DMS 273 (cell line): Measurements from ENCODE around the gene ANOS1.
A peak's percentile ranks its signal among the peaks of the same experiment; 100 is the strongest.
"Not testable (repeated sequence)": the region's sequence is repeated elsewhere in the genome, so short reads cannot be mapped to it uniquely, and the experiment has no call there.

Source experiments
- DNase-seq: peaks from one replicate; lab custom pipeline; 2025; ENCODE audit not compliant: unreplicated experiment; lab: John Stamatoyannopoulos, UW

The ANOS1 gene, protein sequence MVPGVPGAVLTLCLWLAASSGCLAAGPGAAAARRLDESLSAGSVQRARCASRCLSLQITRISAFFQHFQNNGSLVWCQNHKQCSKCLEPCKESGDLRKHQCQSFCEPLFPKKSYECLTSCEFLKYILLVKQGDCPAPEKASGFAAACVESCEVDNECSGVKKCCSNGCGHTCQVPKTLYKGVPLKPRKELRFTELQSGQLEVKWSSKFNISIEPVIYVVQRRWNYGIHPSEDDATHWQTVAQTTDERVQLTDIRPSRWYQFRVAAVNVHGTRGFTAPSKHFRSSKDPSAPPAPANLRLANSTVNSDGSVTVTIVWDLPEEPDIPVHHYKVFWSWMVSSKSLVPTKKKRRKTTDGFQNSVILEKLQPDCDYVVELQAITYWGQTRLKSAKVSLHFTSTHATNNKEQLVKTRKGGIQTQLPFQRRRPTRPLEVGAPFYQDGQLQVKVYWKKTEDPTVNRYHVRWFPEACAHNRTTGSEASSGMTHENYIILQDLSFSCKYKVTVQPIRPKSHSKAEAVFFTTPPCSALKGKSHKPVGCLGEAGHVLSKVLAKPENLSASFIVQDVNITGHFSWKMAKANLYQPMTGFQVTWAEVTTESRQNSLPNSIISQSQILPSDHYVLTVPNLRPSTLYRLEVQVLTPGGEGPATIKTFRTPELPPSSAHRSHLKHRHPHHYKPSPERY

GRCh38 chrX:8731559-8732395 is at the start of gene ANOS1:
Gene ANOS1 (minus strand): TSS chrX:8732137. CDS start chrX:8732036, 101 bp downstream.
- peak; percentile 89 for DNase-seq

DNA sequence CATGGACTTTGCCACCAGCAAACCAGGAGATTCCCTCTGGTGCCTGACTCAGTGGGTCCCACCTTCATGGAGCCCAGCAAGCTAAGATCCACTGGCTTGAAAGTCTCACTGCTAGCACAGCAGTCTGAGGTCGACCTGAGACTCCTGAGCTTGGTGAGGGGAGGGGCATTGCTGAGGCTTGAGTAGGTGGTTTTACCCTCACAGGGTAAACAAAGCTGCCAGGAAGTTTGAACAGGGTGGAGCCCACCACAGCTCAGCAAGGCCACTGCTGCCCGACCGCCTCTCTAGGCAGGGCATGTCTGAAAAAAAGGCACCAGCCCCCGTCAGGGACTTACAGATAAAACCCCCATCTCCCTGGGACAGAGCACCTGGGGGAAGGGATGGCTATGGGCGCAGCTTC is 41.2 kb upstream of the ANOS1 start:
- no peak for DNase-seq

- no peak for DNase-seq
Observed at GRCh38 chrX:8760021-8760420, 28.1 kb upstream of the ANOS1 start.

- DNase-seq = not testable (repeated sequence)
Observed at GRCh38 chrX:8758706-8759105, 26.8 kb upstream of the ANOS1 start.

DNA sequence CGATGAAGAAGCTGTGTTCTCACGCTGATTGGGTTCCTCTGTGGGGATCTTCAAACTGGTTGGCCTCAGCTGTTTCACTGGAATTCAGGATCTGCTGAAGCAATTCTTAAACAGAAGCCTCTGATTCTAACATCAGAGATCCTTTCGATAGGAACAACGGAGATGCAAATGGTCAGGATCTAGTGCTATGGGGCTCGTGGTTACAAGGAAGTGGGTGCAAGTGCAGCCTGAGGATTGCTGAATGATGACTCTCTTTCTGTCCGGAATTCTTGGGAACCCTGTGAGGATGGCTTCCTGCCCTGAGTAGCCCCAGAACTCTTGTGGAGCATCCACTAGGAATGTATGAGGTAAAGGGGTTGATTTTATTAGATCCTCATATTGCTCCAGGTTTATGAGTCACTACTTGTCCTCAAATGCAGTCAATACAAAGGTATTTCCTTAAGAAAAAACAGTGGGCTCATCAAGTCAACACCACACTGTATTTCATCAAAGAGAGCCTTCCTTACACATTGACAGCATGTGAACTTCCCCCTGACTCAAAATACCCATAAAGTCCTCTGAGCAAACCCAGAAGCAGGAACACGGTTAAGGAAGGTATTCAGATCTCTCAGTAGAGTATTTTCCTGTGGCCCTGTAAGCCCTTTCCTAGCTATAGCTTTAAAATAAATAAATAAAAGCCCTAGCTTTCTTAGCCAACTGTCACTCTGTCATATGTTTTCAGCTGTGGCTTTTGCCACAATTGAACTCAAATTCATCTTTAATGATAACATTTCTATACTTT is 25.9 kb upstream of the ANOS1 start:
- not testable (repeated sequence) for DNase-seq

DNA sequence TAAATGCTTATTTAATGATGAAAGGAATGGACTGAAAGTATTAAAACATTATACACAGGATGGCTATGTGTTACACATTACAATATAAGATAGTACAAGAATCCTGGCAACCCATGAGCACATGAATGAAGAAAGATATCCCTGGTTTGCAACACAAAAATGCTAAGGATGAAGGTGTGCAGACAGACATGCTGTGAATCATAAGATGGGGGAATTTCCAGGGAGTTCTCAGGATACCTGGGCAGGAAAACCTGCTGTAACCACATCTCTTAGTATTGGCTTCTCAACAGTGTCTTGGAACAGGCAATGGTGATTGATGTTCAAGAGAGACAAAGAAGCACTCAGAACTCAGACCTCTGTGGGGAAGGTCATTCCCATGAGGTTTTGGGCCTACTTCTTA is 23.9 kb upstream of the ANOS1 start:
- DNase-seq = no peak

DNA sequence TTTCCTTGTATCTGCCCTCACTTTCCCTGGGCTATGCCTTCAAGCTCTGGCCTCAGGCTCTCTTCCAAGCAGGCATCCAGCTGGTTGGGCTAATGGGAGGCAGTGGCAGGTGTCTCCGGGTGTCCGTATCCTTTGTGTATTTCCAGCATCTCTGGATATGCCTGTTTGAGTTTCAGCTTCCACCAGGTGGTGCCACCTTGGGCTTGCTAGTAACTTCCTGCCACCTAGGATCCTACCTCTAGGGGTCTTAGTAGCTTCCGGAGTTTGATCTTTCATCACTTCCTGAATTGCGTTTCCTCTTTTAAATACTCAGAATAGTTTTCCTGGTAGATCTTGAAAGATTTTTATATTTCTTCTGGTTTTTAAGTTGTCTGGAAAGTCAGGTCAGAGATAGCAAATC is 23.2 kb upstream of the ANOS1 start:
- DNase-seq = peak; percentile 49

- no peak for DNase-seq
Observed at GRCh38 chrX:8749697-8750096, 17.8 kb upstream of the ANOS1 start.

- peak; percentile 73 for DNase-seq
Observed at GRCh38 chrX:8748855-8749254, 16.9 kb upstream of the ANOS1 start.

- DNase-seq = peak; percentile 80
Observed at GRCh38 chrX:8743126-8743732, 11.3 kb upstream of the ANOS1 start.

- DNase-seq = no peak
Observed at GRCh38 chrX:8741981-8742380, 10.0 kb upstream of the ANOS1 start.

DNA sequence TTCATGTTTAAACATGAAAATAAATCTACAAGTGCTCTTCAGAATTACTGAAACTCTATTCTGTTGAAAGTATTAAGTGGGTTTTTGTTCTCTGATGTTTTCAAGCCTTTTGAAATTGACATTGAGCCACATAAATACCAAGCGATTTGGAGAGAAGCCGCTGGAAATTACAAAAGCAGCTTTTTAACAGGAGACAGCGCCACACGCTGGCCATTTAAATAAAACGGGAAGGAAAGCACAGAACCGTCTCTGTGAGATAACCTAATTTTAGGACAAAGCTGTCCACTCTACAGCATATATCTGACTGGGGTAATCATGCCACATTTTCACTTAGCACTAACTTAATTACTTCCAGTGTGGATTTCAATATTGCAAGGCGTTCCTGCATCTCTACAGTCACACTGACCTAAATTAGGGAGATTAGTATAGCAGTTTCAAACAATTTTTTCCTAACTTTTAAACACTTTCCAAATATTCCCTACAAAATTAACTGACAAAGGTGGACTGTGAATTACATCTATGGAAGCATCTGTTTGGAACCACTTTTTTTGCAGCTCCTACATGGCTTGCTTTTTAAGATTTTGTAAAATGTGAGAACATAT is 6.8 kb upstream of the ANOS1 start:
- peak; percentile 86 for DNase-seq

GRCh38 chrX:8737883-8738282 is 5.9 kb upstream of the ANOS1 start:
- no peak for DNase-seq

DNA sequence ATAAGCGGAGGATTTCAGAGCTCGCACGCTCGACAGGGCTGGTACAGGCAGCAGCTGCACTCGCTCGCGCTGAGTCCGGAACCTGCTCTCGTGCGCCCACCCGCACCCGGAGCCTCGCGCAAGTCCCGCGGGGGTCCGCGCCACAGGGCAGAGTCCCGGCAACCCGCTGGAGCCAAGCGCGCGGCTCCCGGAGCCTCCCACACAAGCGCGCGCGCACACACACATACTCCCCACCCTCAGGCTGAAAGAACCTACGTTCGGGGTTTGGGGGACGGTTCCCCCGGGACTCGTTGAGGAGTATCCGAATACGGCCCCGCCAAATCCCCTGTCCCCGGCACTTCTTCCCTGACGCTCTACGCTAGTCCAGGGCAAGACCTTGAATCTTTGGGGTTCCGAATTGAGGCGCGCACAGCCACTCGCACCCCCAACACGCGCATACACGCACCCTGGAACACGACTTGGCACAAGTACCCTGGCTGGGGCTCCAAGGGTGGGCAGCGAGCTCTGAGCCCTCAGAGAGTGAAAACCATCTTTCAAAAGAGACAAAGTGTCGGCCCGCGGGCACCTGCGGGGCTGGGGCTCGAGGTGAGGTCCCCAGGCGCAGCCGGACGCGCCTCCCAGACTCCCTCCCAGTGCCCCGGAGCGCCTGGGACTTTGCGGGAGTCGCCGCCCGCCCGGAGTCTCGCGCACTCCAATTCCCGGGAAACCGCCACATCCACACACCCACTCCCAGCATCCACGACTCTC is 952 bp downstream of the ANOS1 start:
- DNase-seq = peak; percentile 65

- no peak for DNase-seq
Observed at GRCh38 chrX:8729811-8730210, 2.1 kb downstream of the ANOS1 start.

DNA sequence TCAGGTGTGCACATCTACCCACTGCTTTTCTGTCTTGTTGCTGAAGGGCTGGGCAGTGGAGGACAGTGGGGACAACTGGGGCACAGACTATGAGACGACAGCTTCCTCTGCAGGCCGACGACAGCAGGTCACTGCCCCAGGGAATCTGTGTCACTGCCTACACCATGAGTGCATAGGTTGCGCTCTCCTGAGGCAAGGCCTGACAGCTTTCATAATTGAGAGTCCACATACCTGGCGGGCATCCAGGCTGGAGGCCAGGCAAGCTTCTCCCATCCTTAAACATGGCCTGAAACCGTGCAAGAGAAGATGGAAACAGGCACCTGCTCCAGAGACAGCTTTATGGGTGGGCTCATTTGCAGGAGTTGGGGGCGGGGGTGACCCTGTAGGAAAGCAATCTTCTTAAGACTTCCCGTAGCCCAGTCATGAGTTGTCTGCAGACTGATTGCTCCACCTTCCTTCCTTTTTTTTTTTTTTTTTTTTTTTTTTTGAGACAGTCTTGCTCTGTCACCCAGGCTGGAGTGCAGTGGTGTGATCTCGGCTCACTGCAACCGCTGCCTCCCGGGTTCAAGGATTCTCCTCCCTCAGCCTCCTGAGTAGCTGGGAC is 2.9 kb downstream of the ANOS1 start:
- DNase-seq = peak; percentile 27

DNA sequence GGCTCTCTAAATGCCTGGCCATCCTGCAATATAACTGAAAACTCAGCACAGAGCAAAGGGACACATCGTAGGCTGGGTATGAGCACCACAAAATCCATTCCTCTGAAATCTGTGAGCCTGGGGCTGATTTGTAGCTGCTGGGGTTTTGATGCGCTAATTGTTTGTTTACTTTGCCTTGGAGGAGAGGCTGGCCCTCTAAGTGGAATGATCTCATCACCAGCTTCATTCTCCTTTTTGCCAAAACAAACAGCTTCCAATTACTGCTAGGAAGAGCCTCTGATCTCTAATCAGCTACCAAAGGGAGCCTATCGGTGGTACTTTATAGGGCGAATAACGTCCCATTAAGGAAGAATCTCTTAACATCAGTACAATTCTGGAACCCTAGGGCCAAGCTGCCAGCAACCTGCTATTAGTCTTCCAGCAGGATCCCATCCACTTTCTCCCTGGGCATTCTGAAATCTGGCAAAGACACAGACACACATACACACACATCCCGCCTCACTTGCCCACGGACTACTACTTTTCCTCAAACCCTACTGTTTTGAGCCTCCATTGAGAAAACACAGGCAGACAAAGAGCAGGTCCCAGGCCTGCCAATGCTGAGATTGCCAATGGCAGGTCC is 5.8 kb downstream of the ANOS1 start:
- DNase-seq = peak; percentile 77

- DNase-seq = peak; percentile 50
Observed at GRCh38 chrX:8724300-8724699, 7.6 kb downstream of the ANOS1 start.
